CD4-positive, alpha-beta T cell (primary cell): ENCODE measurements around the gene SNX20. TPM values are rescaled to one million over a fixed set of nuclear protein-coding genes. Genes with fewer than 3 reads are reported as not detected.

Experiments used
- ATAC-seq: fragments of 200-7000 bp; cut with Tn5 transposase; one replicate; pipeline ENCODE4 v1.10.0; 2022; ENCODE audit warnings: mild to moderate bottlenecking; ENCODE audit not compliant: poor library complexity
- CTCF ChIA-PET: fragments of 350-600 bp; sonication (Branson Sonifier 250); formaldehyde crosslinking; loops from one replicate; lab custom pipeline; 2021; ENCODE audit warnings: antibody characterized with exemption, inconsistent platforms; lab: Charles Lee
- POLR2A ChIA-PET: fragments of 350-600 bp; sonication (Branson Sonifier 250); formaldehyde crosslinking; loops from one replicate; lab custom pipeline; 2021; ENCODE audit warnings: antibody characterized with exemption, inconsistent platforms; lab: Charles Lee
- DNase-seq, 14 experiments: peaks; one replicate each; pipeline ENCODE4 v3.0.0-alpha.2; 2013 to 2020; ENCODE audit warnings: mixed read lengths in 2 of 14
- H3K27ac ChIP-seq, 2 donors: one replicate each; pipeline versions ENCODE4 v1.5.1 to v1.7.0; 2013; ENCODE audit warnings: low read length in 2 of 2, low read depth in 1 of 2, mild to moderate bottlenecking in 1 of 2
- H3K27me3 ChIP-seq, 2 experiments: 1 replicate in 1 of 2; 2 replicates in 1 of 2; pipeline versions ENCODE4 v1.6.1 to v1.7.0; 2013; ENCODE audit warnings: low read length in 2 of 2, control low read depth in 1 of 2, mild to moderate bottlenecking in 1 of 2, moderate library complexity in 1 of 2; ENCODE audit not compliant: insufficient read depth in 2 of 2, control insufficient read depth in 1 of 2
- H3K36me3 ChIP-seq: one replicate; pipeline ENCODE4 v1.6.1; 2013; ENCODE audit warnings: low read length, control low read depth; ENCODE audit not compliant: insufficient read depth
- H3K4me1 ChIP-seq: one replicate; pipeline ENCODE4 v1.6.1; 2013; ENCODE audit warnings: low read length, control low read depth; ENCODE audit not compliant: insufficient read depth
- H3K4me3 ChIP-seq: one replicate; pipeline ENCODE4 v1.5.1; 2013; ENCODE audit warnings: mild to moderate bottlenecking, low read length, moderate library complexity
- H3K9me3 ChIP-seq, 2 experiments: 1 replicate in 1 of 2; 2 replicates in 1 of 2; pipeline versions ENCODE4 v1.6.1 to v1.7.0; 2013; ENCODE audit warnings: low read length in 2 of 2, mild to moderate bottlenecking in 2 of 2, control low read depth in 1 of 2, moderate library complexity in 1 of 2; ENCODE audit not compliant: control insufficient read depth in 1 of 2, insufficient read depth in 1 of 2
- H3K27ac Mint-ChIP-seq: one replicate; pipeline ENCODE4 v1.8.0; 2020; ENCODE audit warnings: mixed read lengths
- H3K27me3 Mint-ChIP-seq: one replicate; pipeline ENCODE4 v1.8.0; 2021; ENCODE audit warnings: mixed read lengths
- H3K36me3 Mint-ChIP-seq: one replicate; pipeline ENCODE4 v1.8.0; 2021; ENCODE audit warnings: low read depth, mixed read lengths
- H3K4me1 Mint-ChIP-seq: one replicate; pipeline ENCODE4 v1.8.0; 2021; ENCODE audit warnings: low read depth, mixed read lengths
- H3K4me3 Mint-ChIP-seq: one replicate; pipeline ENCODE4 v1.8.0; 2020; ENCODE audit warnings: mild to moderate bottlenecking, mixed read lengths
- H3K9me3 Mint-ChIP-seq: one replicate; pipeline ENCODE4 v1.8.0; 2020; ENCODE audit warnings: mixed read lengths
- intact Hi-C, 2 experiments: fragments of 100-400 bp; cut with DNase I in 1 of 2; cut with micrococcal nuclease in 1 of 2; formaldehyde crosslinking; loops; one replicate each; pipeline versions ENCODE4 v1.15.1 to v1.9.0; 2023 to 2025; cut with DNase I, micrococcal nuclease
- total RNA-seq, 174 experiments: library from RNA in 2 of 174; stranded (reverse) in 2 of 174; gene quantifications; one replicate each; pipeline ENCODE4 v1.2.3 and lab custom pipeline; 2021 to 2026
- TF ChIP-seq, protein P1 (sequence below): fragments of 200-600 bp; IDR thresholded peaks from one replicate; pipeline ENCODE4 v1.8.0; 2022; ENCODE audit warnings: antibody characterized with exemption, mild to moderate bottlenecking

SNX20 gene
- total RNA-seq, 2 experiments from 2014 or later, result 26.6 TPM

- intact Hi-C loops, result no loop called here
- ATAC-seq, result no peak
- H3K27me3 Mint-ChIP-seq, result no peaks in the 10 kb centered on the region
- no peak for DNase-seq
- H3K4me1 ChIP-seq, result peaks cover 35% of the 10 kb centered on the region
- no peak overlapping the region for H3K27ac Mint-ChIP-seq
- H3K4me3 ChIP-seq, result no peak overlapping the region
- no peak overlapping the region for H3K27ac ChIP-seq
- TF ChIP-seq, protein P1, sequence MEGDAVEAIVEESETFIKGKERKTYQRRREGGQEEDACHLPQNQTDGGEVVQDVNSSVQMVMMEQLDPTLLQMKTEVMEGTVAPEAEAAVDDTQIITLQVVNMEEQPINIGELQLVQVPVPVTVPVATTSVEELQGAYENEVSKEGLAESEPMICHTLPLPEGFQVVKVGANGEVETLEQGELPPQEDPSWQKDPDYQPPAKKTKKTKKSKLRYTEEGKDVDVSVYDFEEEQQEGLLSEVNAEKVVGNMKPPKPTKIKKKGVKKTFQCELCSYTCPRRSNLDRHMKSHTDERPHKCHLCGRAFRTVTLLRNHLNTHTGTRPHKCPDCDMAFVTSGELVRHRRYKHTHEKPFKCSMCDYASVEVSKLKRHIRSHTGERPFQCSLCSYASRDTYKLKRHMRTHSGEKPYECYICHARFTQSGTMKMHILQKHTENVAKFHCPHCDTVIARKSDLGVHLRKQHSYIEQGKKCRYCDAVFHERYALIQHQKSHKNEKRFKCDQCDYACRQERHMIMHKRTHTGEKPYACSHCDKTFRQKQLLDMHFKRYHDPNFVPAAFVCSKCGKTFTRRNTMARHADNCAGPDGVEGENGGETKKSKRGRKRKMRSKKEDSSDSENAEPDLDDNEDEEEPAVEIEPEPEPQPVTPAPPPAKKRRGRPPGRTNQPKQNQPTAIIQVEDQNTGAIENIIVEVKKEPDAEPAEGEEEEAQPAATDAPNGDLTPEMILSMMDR, result no peak
- H3K27me3 ChIP-seq, result no peaks in the 10 kb centered on the region
- ChIA-PET CTCF (no interaction called here), POLR2A (no interaction called here)
- no peaks in the 10 kb centered on the region for H3K9me3 Mint-ChIP-seq
- no peaks in the 10 kb centered on the region for H3K9me3 ChIP-seq
- peaks cover 4% of the 10 kb centered on the region for H3K36me3 Mint-ChIP-seq
- H3K36me3 ChIP-seq, result peaks cover 8% of the 10 kb centered on the region
- peaks cover 28% of the 10 kb centered on the region for H3K4me1 Mint-ChIP-seq
- no peak overlapping the region for H3K4me3 Mint-ChIP-seq
These were observed 36.0 kb upstream of the SNX20 start for GRCh38 chr16:50717091-50717490.

- no peaks in the 10 kb centered on the region for H3K27me3 ChIP-seq
- Mint-ChIP-seq H3K4me3 (no peak overlapping the region), H3K36me3 (no peaks in the 10 kb centered on the region), H3K27ac (no peak overlapping the region), H3K4me1 (peaks cover 31% of the 10 kb centered on the region), H3K27me3 (no peaks in the 10 kb centered on the region), H3K9me3 (no peaks in the 10 kb centered on the region)
- ATAC-seq (no peak), DNase-seq (no peak)
- TF ChIP-seq, protein P1, result no peak
- no peak overlapping the region for H3K27ac ChIP-seq
- no peaks in the 10 kb centered on the region for H3K9me3 ChIP-seq
- no peak overlapping the region for H3K4me3 ChIP-seq
- peaks cover 26% of the 10 kb centered on the region for H3K36me3 ChIP-seq
- POLR2A ChIA-PET, result no interaction called here
- intact Hi-C loops, result no loop called here
- peaks cover 42% of the 10 kb centered on the region for H3K4me1 ChIP-seq
- CTCF ChIA-PET, result no interaction called here
These were observed 31.8 kb upstream of the SNX20 start for GRCh38 chr16:50712956-50713355.

- no peaks in the 10 kb centered on the region for H3K36me3 Mint-ChIP-seq
- ChIA-PET CTCF (no interaction called here), POLR2A (no interaction called here)
- no peaks in the 10 kb centered on the region for H3K9me3 Mint-ChIP-seq
- intact Hi-C loops, result no loop called here
- no peak overlapping the region for H3K27ac Mint-ChIP-seq
- ATAC-seq (no peak), DNase-seq (no peak)
- Histone ChIP-seq H3K4me3 (no peak overlapping the region), H3K4me1 (peaks cover 45% of the 10 kb centered on the region), H3K27me3 (no peaks in the 10 kb centered on the region), H3K27ac (no peak overlapping the region), H3K9me3 (no peaks in the 10 kb centered on the region), H3K36me3 (peaks cover 26% of the 10 kb centered on the region)
- no peak overlapping the region for H3K4me3 Mint-ChIP-seq
- no peaks in the 10 kb centered on the region for H3K27me3 Mint-ChIP-seq
- peaks cover 34% of the 10 kb centered on the region for H3K4me1 Mint-ChIP-seq
- TF ChIP-seq, protein P1, result no peak
These were observed 31.4 kb upstream of the SNX20 start for GRCh38 chr16:50712560-50712898.
